HG03060 (cell line): ENCODE results near the gene DNAJB6.
"Not testable (repeated sequence)": the region's sequence is repeated elsewhere in the genome, so short reads cannot be mapped to it uniquely, and the experiment has no call there.

Experiments
- ATAC-seq: cut with Tn5 transposase; IDR thresholded peaks from one replicate; pipeline ENCODE4 v1.9.1; 2021; ENCODE audit warnings: low read depth, moderate number of reproducible peaks; ENCODE audit not compliant: unreplicated experiment

DNAJB6 gene

GRCh38 chr7:157438121-157439025, 101.6 kb downstream of the DNAJB6 start:
- ATAC-seq = no peak

GRCh38 chr7:157439149-157439548, 102.3 kb downstream of the DNAJB6 start:
- ATAC-seq = no peak

- no peak for ATAC-seq
Measured at GRCh38 chr7:157439761-157440160, 103.0 kb downstream of the DNAJB6 start.

GRCh38 chr7:157440346-157441022, 103.7 kb downstream of the DNAJB6 start:
- no peak for ATAC-seq

GRCh38 chr7:157441023-157441399, 104.2 kb downstream of the DNAJB6 start:
- ATAC-seq = no peak

- no peak for ATAC-seq
Measured at GRCh38 chr7:157442456-157442855, 105.7 kb downstream of the DNAJB6 start.

GRCh38 chr7:157442993-157443831, 106.4 kb downstream of the DNAJB6 start:
- no peak for ATAC-seq

- ATAC-seq = no peak
Measured at GRCh38 chr7:157444011-157444842, 107.4 kb downstream of the DNAJB6 start.

GRCh38 chr7:157444843-157445135, 108.0 kb downstream of the DNAJB6 start:
- ATAC-seq = no peak

- ATAC-seq = no peak
Measured at GRCh38 chr7:157445246-157445955, 108.6 kb downstream of the DNAJB6 start.

GRCh38 chr7:157445956-157446295, 109.1 kb downstream of the DNAJB6 start:
- ATAC-seq = no peak

GRCh38 chr7:157446322-157446721, 109.5 kb downstream of the DNAJB6 start:
- no peak for ATAC-seq

GRCh38 chr7:157454003-157454402, 117.2 kb downstream of the DNAJB6 start:
- not testable (repeated sequence) for ATAC-seq

- no peak for ATAC-seq
Measured at GRCh38 chr7:157457355-157458253, 120.8 kb downstream of the DNAJB6 start.

- no peak for ATAC-seq
Measured at GRCh38 chr7:157458254-157458633, 121.4 kb downstream of the DNAJB6 start.

GRCh38 chr7:157459966-157460365, 123.2 kb downstream of the DNAJB6 start:
- no peak for ATAC-seq

GRCh38 chr7:157460721-157461120, 123.9 kb downstream of the DNAJB6 start:
- ATAC-seq = no peak

GRCh38 chr7:157461573-157462418, 125.0 kb downstream of the DNAJB6 start:
- no peak for ATAC-seq
